Activated T-cell treated with anti-CD3 and anti-CD28 coated beads, Interleukin-2, amount 50 U/mL, for 72 hours (primary cell): ENCODE data around the gene SNRNP70. TPM values are rescaled to one million over a fixed set of nuclear protein-coding genes. Genes with fewer than 3 reads are reported as not detected.
"Not testable (repeated sequence)": the region's sequence is repeated elsewhere in the genome, so short reads cannot be mapped to it uniquely, and the experiment has no call there.

Source experiments
- ATAC-seq, 2 donors: fragments of 150-1000 bp; cut with Tn5 transposase; replicated peaks in 1 of 2; 2 replicates each; pipeline ENCODE4 v1.10.0; 2021; ENCODE audit warnings: moderate library complexity in 2 of 2, mild to moderate bottlenecking in 1 of 2
- DNase-seq, 2 donors: peaks; one replicate each; pipeline ENCODE4 v3.0.0; 2021 to 2022; ENCODE audit warnings: mixed read lengths in 1 of 2
- H3K27ac Mint-ChIP-seq: one replicate; pipeline ENCODE4 v1.8.0; 2022; ENCODE audit warnings: mild to moderate bottlenecking, moderate library complexity, mixed read lengths
- H3K27me3 Mint-ChIP-seq: one replicate; pipeline ENCODE4 v1.8.0; 2022; ENCODE audit warnings: low read depth, mixed read lengths
- H3K36me3 Mint-ChIP-seq, 2 donors: one replicate each; pipeline ENCODE4 v1.8.0; 2022; ENCODE audit warnings: mixed read lengths in 2 of 2, mild to moderate bottlenecking in 1 of 2; ENCODE audit not compliant: insufficient read depth in 2 of 2
- H3K4me1 Mint-ChIP-seq: one replicate; pipeline ENCODE4 v1.8.0; 2022; ENCODE audit warnings: low read depth, mixed read lengths
- H3K4me3 Mint-ChIP-seq, 2 donors: one replicate each; pipeline ENCODE4 v1.8.0; 2022; ENCODE audit warnings: mild to moderate bottlenecking in 2 of 2, mixed read lengths in 2 of 2, moderate library complexity in 2 of 2
- H3K9me3 Mint-ChIP-seq, 2 donors: one replicate each; pipeline ENCODE4 v1.8.0; 2022; ENCODE audit warnings: mixed read lengths in 2 of 2
- total RNA-seq, 2 donors: library from RNA; stranded (reverse); gene quantifications; one replicate each; pipeline ENCODE4 v1.2.3, GENCODE V29; 2022

SNRNP70 gene
- total RNA-seq, 2 donors from 2014 or later, result 165 to 175 TPM

- Mint-ChIP-seq H3K4me3 (peak overlapping the region; percentile 85 to 91), H3K4me1 (peaks cover 25% of the 10 kb centered on the region), H3K36me3 (no peaks in the 10 kb centered on the region), H3K27me3 (peaks cover 49% of the 10 kb centered on the region), H3K9me3 (no peaks in the 10 kb centered on the region), H3K27ac (no peak overlapping the region)
- DNase-seq (peak; percentile 61 to 70), ATAC-seq (peak; percentile 79 to 87)
Observed at GRCh38 chr19:49056101-49056901, 28.9 kb upstream of the SNRNP70 start.

- Mint-ChIP-seq H3K27me3 (peaks cover 54% of the 10 kb centered on the region), H3K4me3 (peak overlapping the region; percentile 85 to 91), H3K4me1 (peaks cover 25% of the 10 kb centered on the region)
- H3K27ac Mint-ChIP-seq, DNase-seq, H3K36me3 Mint-ChIP-seq, H3K9me3 Mint-ChIP-seq: not testable (repeated sequence)
- peak in 1 of 2 donors; percentile 20 for ATAC-seq
Observed at GRCh38 chr19:49056902-49057596, 28.2 kb upstream of the SNRNP70 start.

- peaks cover 54% of the 10 kb centered on the region for H3K27me3 Mint-ChIP-seq
- H3K36me3 Mint-ChIP-seq, result no peaks in the 10 kb centered on the region
- H3K9me3 Mint-ChIP-seq, result no peaks in the 10 kb centered on the region
- no peak within 1 kb of the TSS for H3K27ac Mint-ChIP-seq
- H3K4me3 Mint-ChIP-seq, result peak within 1 kb of the TSS; percentile 85 to 91
- ATAC-seq (peak; percentile 41 to 45), DNase-seq (peak; percentile 39 to 40)
- H3K4me1 Mint-ChIP-seq, result peaks cover 25% of the 10 kb centered on the region
Observed at GRCh38 chr19:49057636-49058234, 27.5 kb upstream of the SNRNP70 start, which contains the start of gene CGB7. Gene CGB7, minus strand, starts transcription at chr19:49057749. Its CDS starts 2,374 bp downstream, at chr19:49055375.

- Mint-ChIP-seq H3K9me3 (no peaks in the 10 kb centered on the region), H3K27ac (no peak overlapping the region), H3K27me3 (peaks cover 63% of the 10 kb centered on the region), H3K36me3 (no peaks in the 10 kb centered on the region), H3K4me1 (peaks cover 25% of the 10 kb centered on the region), H3K4me3 (peak overlapping the region in 1 of 2 donors; percentile 91)
- ATAC-seq (peak in 1 of 2 donors; percentile 43), DNase-seq (peak; percentile 39 to 57)
Observed at GRCh38 chr19:49058562-49058961, 26.7 kb upstream of the SNRNP70 start.

GRCh38 chr19:49059053-49059452 lies 26.2 kb upstream of the SNRNP70 start:
- H3K4me1 Mint-ChIP-seq, result peaks cover 25% of the 10 kb centered on the region
- peaks cover 66% of the 10 kb centered on the region for H3K27me3 Mint-ChIP-seq
- ATAC-seq (no peak), DNase-seq (no peak)
- no peaks in the 10 kb centered on the region for H3K9me3 Mint-ChIP-seq
- no peak overlapping the region for H3K27ac Mint-ChIP-seq
- H3K4me3 Mint-ChIP-seq, result no peak overlapping the region
- H3K36me3 Mint-ChIP-seq, result no peaks in the 10 kb centered on the region

- DNase-seq (no peak), ATAC-seq (no peak)
- Mint-ChIP-seq H3K4me3 (no peak overlapping the region), H3K9me3 (no peaks in the 10 kb centered on the region), H3K27me3 (peaks cover 75% of the 10 kb centered on the region), H3K36me3 (no peaks in the 10 kb centered on the region), H3K4me1 (peaks cover 21% of the 10 kb centered on the region), H3K27ac (no peak overlapping the region)
Observed at GRCh38 chr19:49061000-49061399, 24.3 kb upstream of the SNRNP70 start.

GRCh38 chr19:49061445-49061844 lies 23.8 kb upstream of the SNRNP70 start:
- H3K27ac Mint-ChIP-seq, result no peak overlapping the region
- peak in 1 of 2 donors; percentile 23 for ATAC-seq
- H3K27me3 Mint-ChIP-seq, result peaks cover 78% of the 10 kb centered on the region

GRCh38 chr19:49064029-49064629 lies 21.1 kb upstream of the SNRNP70 start:
- H3K4me1 Mint-ChIP-seq, result no peaks in the 10 kb centered on the region
- no peak for DNase-seq
- H3K27me3 Mint-ChIP-seq, result peaks cover 78% of the 10 kb centered on the region
- H3K36me3 Mint-ChIP-seq, result no peaks in the 10 kb centered on the region
- no peak overlapping the region for H3K27ac Mint-ChIP-seq
- H3K4me3 Mint-ChIP-seq, result peak overlapping the region in 1 of 2 donors; percentile 5
- no peaks in the 10 kb centered on the region for H3K9me3 Mint-ChIP-seq
- no peak for ATAC-seq

More at GRCh38 chr19:49061445-49061844, 23.8 kb upstream of the SNRNP70 start:
- Mint-ChIP-seq H3K4me3 (no peak overlapping the region), H3K4me1 (peaks cover 17% of the 10 kb centered on the region), H3K36me3 (no peaks in the 10 kb centered on the region), H3K9me3 (no peaks in the 10 kb centered on the region)
- DNase-seq, result peak in 1 of 2 donors; percentile 25

GRCh38 chr19:49064768-49065611 lies 20.3 kb upstream of the SNRNP70 start, which contains the start of gene NTF4:
Gene NTF4, minus strand, starts transcription at chr19:49064818. Its CDS starts 2,821 bp downstream, at chr19:49061997.
- H3K27me3 Mint-ChIP-seq, result peaks cover 79% of the 10 kb centered on the region
- no peaks in the 10 kb centered on the region for H3K4me1 Mint-ChIP-seq
- ATAC-seq (peak in 1 of 2 donors; percentile 17), DNase-seq (no peak)
- peaks cover 0 to 4% of the 10 kb centered on the region in 2 donors for H3K9me3 Mint-ChIP-seq
- H3K36me3 Mint-ChIP-seq, result peaks cover 0 to 1% of the 10 kb centered on the region in 2 donors
- H3K27ac Mint-ChIP-seq, result no peak within 1 kb of the TSS
- peak within 1 kb of the TSS in 1 of 2 donors; percentile 29 for H3K4me3 Mint-ChIP-seq

- Mint-ChIP-seq H3K36me3 (peaks cover 0 to 1% of the 10 kb centered on the region in 2 donors), H3K27me3 (peaks cover 79% of the 10 kb centered on the region), H3K4me1 (no peaks in the 10 kb centered on the region)
Observed at GRCh38 chr19:49065905-49066512, 19.2 kb upstream of the SNRNP70 start.

GRCh38 chr19:49067554-49067953 lies 17.7 kb upstream of the SNRNP70 start:
- H3K36me3 Mint-ChIP-seq, result peaks cover 0 to 1% of the 10 kb centered on the region in 2 donors
- H3K4me3 Mint-ChIP-seq, result no peak overlapping the region
- H3K4me1 Mint-ChIP-seq, result no peaks in the 10 kb centered on the region
- DNase-seq (no peak), ATAC-seq (no peak)
- peaks cover 73% of the 10 kb centered on the region for H3K27me3 Mint-ChIP-seq
- no peak overlapping the region for H3K27ac Mint-ChIP-seq
- H3K9me3 Mint-ChIP-seq, result peaks cover 0 to 4% of the 10 kb centered on the region in 2 donors

More at GRCh38 chr19:49065905-49066512, 19.2 kb upstream of the SNRNP70 start:
- Mint-ChIP-seq H3K27ac (no peak overlapping the region), H3K9me3 (peaks cover 0 to 4% of the 10 kb centered on the region in 2 donors), H3K4me3 (no peak overlapping the region)
- DNase-seq (no peak), ATAC-seq (no peak)
